ENCODE data around the gene HYAL1.

The HYAL1 gene

DNA sequence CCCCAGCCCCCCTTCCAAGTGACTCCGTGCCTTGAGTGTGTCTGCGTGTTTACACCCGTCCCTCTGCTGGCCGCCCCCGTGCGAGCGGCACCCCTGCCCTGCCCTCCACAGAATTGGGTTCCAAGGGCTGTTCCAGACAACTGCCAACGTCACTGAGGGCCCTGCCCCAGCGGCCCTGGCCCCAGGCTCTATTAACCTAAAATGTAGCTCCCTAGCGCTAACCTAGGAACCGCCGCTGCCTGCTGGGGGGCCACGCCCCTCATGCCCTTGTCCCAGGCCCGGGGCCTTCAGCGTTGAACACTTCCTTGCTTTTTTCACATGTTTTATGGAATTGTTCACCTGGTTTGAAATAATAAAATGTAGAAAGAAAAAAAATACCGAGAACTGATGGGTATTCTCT, 44.4 kb downstream of the HYAL1 start:
- DNase-seq: no peak

- DNase-seq: no peak
Measured at GRCh38 chr3:50258029-50258680, 45.2 kb downstream of the HYAL1 start.

GRCh38 chr3:50256978-50257890, 46.1 kb downstream of the HYAL1 start:
- peak in 5 of 6 experiments; percentile 13 to 21 (median 17) for DNase-seq

DNA sequence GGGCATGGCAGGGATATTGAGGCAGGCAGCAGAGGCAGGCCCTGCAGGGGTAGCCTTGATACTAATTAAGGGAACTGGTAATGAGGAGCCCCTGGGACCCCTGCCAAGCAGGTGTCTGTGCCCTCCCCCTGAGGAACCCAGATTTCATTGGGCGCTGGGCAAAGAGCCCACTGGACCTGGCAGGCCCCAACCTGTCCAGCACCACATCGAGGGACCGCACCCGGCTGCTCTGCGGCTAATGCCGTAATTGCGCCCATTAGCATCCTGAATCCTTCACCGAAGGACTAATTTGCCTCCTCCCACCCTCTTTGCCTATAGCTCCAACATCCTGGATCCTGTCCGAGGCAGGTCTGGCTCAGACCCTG, 48.1 kb downstream of the HYAL1 start:
- no peak for DNase-seq

GRCh38 chr3:50254577-50255250, 48.7 kb downstream of the HYAL1 start:
- DNase-seq: no peak

DNA sequence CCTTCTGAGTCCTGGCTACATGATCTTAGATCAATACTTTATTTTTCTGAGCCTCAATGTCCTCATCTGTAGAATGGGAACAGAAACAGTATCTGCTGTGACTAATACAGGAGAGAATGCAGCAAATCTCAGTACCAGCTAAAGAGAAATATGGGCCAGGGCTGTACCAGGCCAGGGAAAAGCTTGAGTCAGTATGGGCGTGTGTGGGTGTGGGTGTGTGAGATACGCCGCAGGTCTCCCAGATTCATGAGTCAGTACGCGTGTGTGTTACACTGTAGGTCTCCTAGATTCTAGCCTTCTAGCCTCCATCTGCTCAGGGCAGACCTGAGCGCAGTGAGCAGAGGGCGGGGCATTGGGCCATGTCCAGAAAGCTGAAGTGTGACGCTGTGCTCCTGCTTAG, 52.2 kb downstream of the HYAL1 start:
- no peak for DNase-seq

- DNase-seq: no peak
Measured at GRCh38 chr3:50250514-50250913, 52.9 kb downstream of the HYAL1 start.

Measured in stimulated activated naive CD4-positive, alpha-beta T cell (primary cell).